ENCODE data around the gene TGFB1I1.
"Not testable (repeated sequence)": the region's sequence is repeated elsewhere in the genome, so short reads cannot be mapped to it uniquely, and the experiment has no call there.

Gene TGFB1I1

DNA sequence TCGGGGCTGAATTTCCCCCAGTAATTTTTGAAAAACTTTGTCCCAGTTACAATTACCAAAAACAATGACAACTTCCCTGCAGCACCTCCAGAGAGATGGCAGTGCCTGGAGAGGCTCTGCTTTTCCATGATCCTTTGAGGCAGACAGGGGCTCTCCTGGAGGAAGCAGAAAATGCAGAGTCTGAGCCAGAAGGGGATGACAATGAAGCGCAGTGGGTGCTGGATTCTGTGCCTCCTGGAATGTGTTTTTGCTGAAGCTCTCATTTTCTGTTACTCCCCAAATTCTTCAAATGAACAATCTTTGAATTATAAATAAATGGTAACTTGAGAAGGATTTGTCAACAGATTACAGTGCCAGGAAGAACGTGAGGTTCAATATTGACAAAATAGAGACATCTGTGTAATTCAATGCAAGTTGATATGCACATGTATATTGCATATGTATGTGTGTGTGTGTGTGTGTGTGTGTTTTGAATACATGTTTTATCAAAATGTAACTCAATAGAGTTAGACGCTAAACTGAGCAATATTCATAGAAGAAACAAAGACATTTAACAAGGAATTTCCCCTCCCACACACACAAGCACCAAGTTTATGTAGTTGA is 45.9 kb downstream of the TGFB1I1 start:
- no peak for DNase-seq (ENCODE audit: low read depth)

DNA sequence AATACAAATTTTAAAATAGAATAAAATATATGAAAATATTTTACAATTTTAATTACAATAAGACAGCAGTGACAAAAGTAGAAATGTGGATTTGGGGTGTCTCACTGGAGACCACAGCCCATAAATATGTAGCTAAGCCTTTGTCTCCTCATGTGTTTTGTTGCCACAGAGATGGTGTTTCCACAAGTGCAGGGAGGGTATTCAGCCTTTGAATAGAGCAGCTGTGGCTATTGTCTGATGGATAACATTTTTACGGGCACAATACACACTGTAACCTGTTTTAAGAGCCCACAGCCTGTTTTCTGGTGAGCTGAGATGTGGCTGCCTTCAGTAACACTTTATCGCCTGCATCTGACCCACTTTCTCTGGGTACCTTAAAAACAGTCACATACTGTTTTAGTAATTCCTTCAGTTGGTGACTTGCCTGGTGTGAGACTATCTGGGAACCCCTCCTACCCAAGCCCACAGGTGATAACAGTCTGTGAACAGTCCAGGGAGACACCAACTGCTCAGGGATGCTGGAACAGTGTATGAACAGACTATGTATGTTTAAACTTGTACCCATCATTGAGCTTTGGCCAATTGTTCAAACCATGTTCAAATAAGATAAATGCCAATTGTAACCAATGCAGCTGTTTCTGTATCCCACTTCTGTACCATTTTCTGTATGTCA is 47.9 kb downstream of the TGFB1I1 start:
- DNase-seq (ENCODE audit: low read depth) = no peak

DNA sequence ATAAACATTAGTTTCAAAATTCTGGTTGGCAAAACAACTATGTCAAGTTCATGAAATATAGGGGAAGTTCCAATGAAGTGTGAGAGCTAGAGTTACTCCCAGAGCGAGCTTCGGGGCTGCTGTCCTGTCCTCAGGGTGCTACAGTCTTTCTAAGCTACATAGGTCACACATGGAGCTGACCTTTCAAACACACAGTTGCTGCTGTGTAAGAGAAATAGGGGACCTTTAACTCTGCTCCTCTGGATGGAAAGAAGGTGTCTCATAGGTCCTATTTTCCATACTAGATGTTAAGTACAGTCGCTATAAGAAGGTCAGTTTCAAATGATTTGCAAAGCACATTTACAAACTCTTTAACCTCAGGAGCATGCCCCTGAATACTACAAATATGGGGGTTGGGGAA is 49.4 kb downstream of the TGFB1I1 start:
- DNase-seq (ENCODE audit: low read depth) = no peak

DNA sequence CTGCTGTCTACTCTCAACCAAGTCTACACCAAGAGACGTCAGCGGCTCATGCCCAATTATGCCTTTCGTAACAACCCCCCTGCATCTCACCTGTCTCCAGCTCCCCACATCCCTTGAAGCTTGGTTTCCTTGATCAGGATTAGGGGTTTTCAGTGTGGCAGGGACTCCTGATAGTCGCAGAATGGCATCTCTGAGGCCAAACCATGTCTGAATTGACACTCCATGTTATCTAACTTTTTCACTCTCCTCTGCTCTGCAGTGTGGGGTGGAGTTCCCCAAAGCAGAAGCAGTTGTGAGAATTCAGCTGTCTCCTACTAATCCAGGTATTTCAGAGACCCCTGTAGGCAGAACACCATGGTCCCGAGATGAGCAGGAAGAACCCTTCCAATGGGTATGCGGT is 50.1 kb downstream of the TGFB1I1 start:
- no peak for DNase-seq (ENCODE audit: low read depth)

DNA sequence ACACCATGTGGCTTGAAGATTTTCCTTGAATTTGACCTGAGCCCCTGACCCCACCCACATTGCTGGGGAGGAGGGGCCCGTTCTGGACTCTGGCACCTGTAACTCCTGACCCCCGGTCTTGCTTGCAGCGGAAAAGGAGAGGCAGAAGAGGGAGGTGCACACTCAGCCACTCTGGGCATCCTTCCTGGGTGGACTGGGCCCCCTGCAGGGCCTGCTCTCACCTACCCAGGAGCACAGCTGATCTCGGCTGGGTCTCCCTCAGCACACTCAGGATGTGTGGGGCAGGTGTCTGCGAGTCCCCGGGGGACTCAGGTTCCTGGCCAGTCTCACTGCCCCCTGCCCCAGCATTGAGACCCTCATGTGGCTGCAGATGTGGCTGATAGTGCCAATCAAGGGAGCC is 51.8 kb downstream of the TGFB1I1 start:
- DNase-seq (ENCODE audit: low read depth) = not testable (repeated sequence)

DNA sequence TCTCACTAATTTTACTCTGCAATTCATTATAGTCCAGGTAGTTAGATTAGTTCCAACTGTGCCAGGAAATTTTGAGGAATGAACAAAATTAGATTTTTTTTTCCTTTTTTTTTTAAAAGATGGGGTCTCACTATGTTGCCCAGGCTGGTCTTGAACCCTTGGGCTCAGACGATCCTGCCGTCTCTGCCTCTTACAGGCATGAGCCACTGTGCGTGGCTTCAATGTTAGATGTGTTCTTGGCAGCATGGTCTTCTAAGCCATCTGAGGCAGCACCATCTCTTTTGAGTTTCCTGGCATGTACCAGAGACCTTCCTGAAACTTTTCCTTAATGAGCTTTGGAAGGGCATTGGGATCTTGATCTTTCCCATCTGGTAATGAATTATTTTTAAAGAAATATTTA is 53.2 kb downstream of the TGFB1I1 start:
- DNase-seq (ENCODE audit: low read depth) = no peak
